A549 (cell line): Measurements from ENCODE around the gene CMTM2. TPM values are rescaled to one million over a fixed set of nuclear protein-coding genes. Genes with fewer than 3 reads are reported as not detected.
A peak's percentile ranks its signal among the peaks of the same experiment; 100 is the strongest.

ENCODE experiments used
- ATAC-seq, 2 experiments: fragments of 200-7000 bp in 1 of 2; fragments of >200 bp in 1 of 2; cut with Nextera tagmentation in 1 of 2; cut with Tn5 transposase in 1 of 2; 3 replicates each; pipeline versions ENCODE4 v1.8.0 to v1.9.1; 2018 to 2020; ENCODE audit warnings: mild to moderate bottlenecking in 1 of 2, moderate library complexity in 1 of 2
- CTCF ChIA-PET: fragments of 300-600 bp; sonication (Branson Sonifier 250); formaldehyde crosslinking; extraction: SDS; loops from one replicate; lab custom pipeline; 2021; ENCODE audit warnings: antibody characterized with exemption, inconsistent platforms; lab: Yijun Ruan, JAX
- POLR2A ChIA-PET: fragments of 350-600 bp; formaldehyde crosslinking; extraction: SDS; loops from one replicate; lab custom pipeline; 2021; ENCODE audit warnings: antibody characterized with exemption, inconsistent platforms; lab: Yijun Ruan, JAX
- DNase-seq, 2 experiments: peaks; one replicate each; pipeline versions ENCODE4 v3.0.0 to v3.0.0-alpha.2; 2011 to 2016; ENCODE audit warnings: low read depth in 1 of 2, low spot score in 1 of 2
- FAIRE-seq: peaks from 2 replicates; lab custom pipeline; 2011; peaks lifted over from hg19 to GRCh38; lab: Jason Lieb, UNC
- H3K27ac ChIP-seq, 2 experiments: fragments of >200 bp; sonication (Bioruptor Twin); formaldehyde crosslinking; 3 replicates each; pipeline ENCODE4 v1.5.1; 2016 to 2017
- H3K4me1 ChIP-seq: fragments of >200 bp; sonication (Bioruptor Twin); formaldehyde crosslinking; 3 replicates; pipeline ENCODE4 v1.6.1; 2016
- H3K4me2 ChIP-seq: fragments of >200 bp; sonication (Bioruptor Twin); formaldehyde crosslinking; 3 replicates; pipeline ENCODE4 v1.6.1; 2016
- H3K4me3 ChIP-seq: fragments of >200 bp; sonication (Bioruptor Twin); formaldehyde crosslinking; 3 replicates; pipeline ENCODE4 v1.5.1; 2016
- H3K9me3 ChIP-seq: fragments of >200 bp; sonication (Bioruptor Twin); formaldehyde crosslinking; 3 replicates; pipeline ENCODE4 v1.6.1; 2016
- BCL3 ChIP-seq: fragments of >200 bp; sonication (Bioruptor Twin); formaldehyde crosslinking; IDR thresholded peaks from 3 replicates; pipeline ENCODE4 v1.6.1; 2016
- BHLHE40 ChIP-seq: IDR thresholded peaks from 2 replicates; pipeline ENCODE4 v1.6.1; 2012; ENCODE audit warnings: low read depth, low read length, inconsistent platforms
- CBX8 ChIP-seq: fragments of 200-600 bp; sonication (generic); IDR thresholded peaks from 2 replicates; pipeline ENCODE4 v1.6.1; 2016
- CEBPB ChIP-seq, 2 experiments: fragments of >200 bp in 1 of 2; sonication (Bioruptor Twin) in 1 of 2; formaldehyde crosslinking in 1 of 2; IDR thresholded peaks; 2 replicates each; pipeline ENCODE4 v1.6.1; 2012 to 2016
- CHD2 ChIP-seq: fragments of 150-350 bp; IDR thresholded peaks from 2 replicates; pipeline ENCODE4 v1.6.1; 2014; ENCODE audit warnings: low read length; ENCODE audit not compliant: partially characterized antibody
- CHD4 ChIP-seq: fragments of 200-600 bp; sonication (generic); IDR thresholded peaks from 2 replicates; pipeline ENCODE4 v1.6.1; 2016; ENCODE audit warnings: antibody characterized with exemption, mild to moderate bottlenecking, borderline replicate concordance
- E2F6 ChIP-seq: IDR thresholded peaks from 2 replicates; pipeline ENCODE4 v1.6.1; 2012; ENCODE audit warnings: low read depth, borderline replicate concordance
- EHMT2 ChIP-seq: fragments of 200-600 bp; sonication (generic); IDR thresholded peaks from 2 replicates; pipeline ENCODE4 v1.6.1; 2016; ENCODE audit warnings: antibody characterized with exemption, low read depth, mild to moderate bottlenecking, moderate library complexity
- FOSB ChIP-seq: fragments of 250-450 bp; sonication (Bioruptor Pico); IDR thresholded peaks from 2 replicates; pipeline ENCODE4 v1.5.0; 2020; ENCODE audit warnings: mild to moderate bottlenecking, moderate library complexity
- GATA3 ChIP-seq: IDR thresholded peaks from 2 replicates; pipeline ENCODE4 v1.6.1; 2012; ENCODE audit warnings: borderline replicate concordance
- HDAC2 ChIP-seq: fragments of 200-600 bp; sonication (generic); IDR thresholded peaks from 2 replicates; pipeline ENCODE4 v1.6.1; 2016
- HES2 ChIP-seq: fragments of >200 bp; sonication (Bioruptor Twin); formaldehyde crosslinking; IDR thresholded peaks from 2 replicates; pipeline ENCODE4 v1.6.1; 2016
- JUN ChIP-seq, 2 experiments: fragments of >200 bp; sonication (Bioruptor Twin); formaldehyde crosslinking; IDR thresholded peaks; 2 replicates in 1 of 2; 3 replicates in 1 of 2; pipeline ENCODE4 v1.6.1; 2016 to 2017
- JUNB ChIP-seq: fragments of >200 bp; sonication (Bioruptor Twin); formaldehyde crosslinking; IDR thresholded peaks from 2 replicates; pipeline ENCODE4 v1.6.1; 2016
- MAFK ChIP-seq: fragments of 450-650 bp; IDR thresholded peaks from 2 replicates; pipeline ENCODE4 v1.6.1; 2014; ENCODE audit not compliant: partially characterized antibody
- NFE2L2 ChIP-seq: fragments of 150-350 bp; conservative IDR thresholded peaks from 2 replicates; pipeline ENCODE4 v1.6.1; 2014; ENCODE audit warnings: low read length
- NR3C1 ChIP-seq: fragments of >200 bp; sonication (Bioruptor Twin); formaldehyde crosslinking; IDR thresholded peaks from 3 replicates; pipeline ENCODE4 v1.6.1; 2017
- POLR2A ChIP-seq: IDR thresholded peaks from 2 replicates; pipeline ENCODE4 v1.6.1; 2012; ENCODE audit warnings: mild to moderate bottlenecking, low read length
- RAD21 ChIP-seq, 2 experiments: fragments of >200 bp in 1 of 2; sonication (Bioruptor Twin) in 1 of 2; formaldehyde crosslinking in 1 of 2; IDR thresholded peaks in 1 of 2; conservative IDR thresholded peaks in 1 of 2; 2 replicates in 1 of 2; 3 replicates in 1 of 2; pipeline ENCODE4 v1.6.1; 2012 to 2018; ENCODE audit warnings: inconsistent platforms in 1 of 2
- RARB ChIP-seq: fragments of 250-450 bp; sonication (Bioruptor Pico); IDR thresholded peaks from 2 replicates; pipeline ENCODE4 v1.8.0; 2021; ENCODE audit warnings: mild to moderate bottlenecking, moderate library complexity
- RCOR1 ChIP-seq: fragments of 150-350 bp; IDR thresholded peaks from 2 replicates; pipeline ENCODE4 v1.6.1; 2014; ENCODE audit warnings: antibody characterized with exemption, low read length, low read depth
- SMC3 ChIP-seq: fragments of >200 bp; sonication (Bioruptor Twin); formaldehyde crosslinking; IDR thresholded peaks from 3 replicates; pipeline ENCODE4 v1.6.1; 2018; ENCODE audit warnings: inconsistent platforms
- SREBF2 ChIP-seq: fragments of 450-650 bp; IDR thresholded peaks from 2 replicates; pipeline ENCODE4 v1.6.1; 2014; ENCODE audit warnings: mild to moderate bottlenecking, moderate library complexity
- TFCP2L1 ChIP-seq: fragments of 250-450 bp; sonication (Bioruptor Pico); IDR thresholded peaks from 2 replicates; pipeline ENCODE4 v1.5.0; 2021; ENCODE audit warnings: mild to moderate bottlenecking
- TP53 ChIP-seq: fragments of 250-450 bp; sonication (Bioruptor Pico); IDR thresholded peaks from 2 replicates; pipeline ENCODE4 v1.5.0; 2021; ENCODE audit warnings: mild to moderate bottlenecking, moderate library complexity
- ZC3H11A ChIP-seq: fragments of 450-650 bp; IDR thresholded peaks from 2 replicates; pipeline ENCODE4 v1.6.1; 2014; ENCODE audit warnings: antibody characterized with exemption, mild to moderate bottlenecking
- ZSCAN20 ChIP-seq: fragments of 250-450 bp; sonication (Bioruptor Pico); IDR thresholded peaks from 2 replicates; pipeline ENCODE4 v1.8.0; 2022; ENCODE audit warnings: mild to moderate bottlenecking, moderate library complexity
- WGBS: methylation state at CpG from one replicate; pipeline ENCODE4 v1.1.6; 2017; ENCODE audit errors: missing lambda C conversion rate; 5-methylcytosine and 5-hydroxymethylcytosine counted together
- polyA plus RNA-seq, 4 experiments: library from polyadenylated mRNA; depleted of rRNA in 3 of 4; stranded (reverse); fragments of >200 nt; fragmentation: RNase III in 1 of 4; extraction: RNeasy Plus Mini Kit Qiagen cat#74134 plus additional on column Dnase treatment in 1 of 4; gene quantifications; 2 replicates in 3 of 4; 3 replicates in 1 of 4; pipeline ENCODE4 v1.2.3, GENCODE V29; 2011 to 2017
- TF ChIP-seq, protein P1 (sequence below): fragments of >200 bp; sonication (Bioruptor Twin); formaldehyde crosslinking; IDR thresholded peaks from 3 replicates; pipeline ENCODE4 v1.5.1; 2016
- TF ChIP-seq, protein P2 (sequence below): fragments of 150-350 bp; IDR thresholded peaks from 2 replicates; pipeline ENCODE4 v1.6.1; 2014; ENCODE audit warnings: low read depth, mild to moderate bottlenecking, low read length
- TF ChIP-seq, protein P3 (sequence below): IDR thresholded peaks from 2 replicates; pipeline ENCODE4 v1.6.1; 2012

The CMTM2 gene
- polyA plus RNA-seq, 2 of the 4 experiments (the other 2 are of a cell fraction) = 0.15 TPM; not detected in 1

- CTCF ChIA-PET = interaction anchor here (0.5 to 1.9 kb wide), 23 partner anchors 13 to 249 kb away, joined by 3 to 11 read pairs (median 3); partner anchors contain the start of gene CMTM2
- ATAC-seq (peak; percentile 66 to 74), DNase-seq (peak; percentile 67 to 70), FAIRE-seq (no peak)
- H3K4me1 ChIP-seq = peaks cover 32% of the 10 kb centered on the region
- no peaks in the 10 kb centered on the region for H3K9me3 ChIP-seq
- H3K4me2 ChIP-seq = peak within 1 kb of the TSS; percentile 80
- WGBS = 1% methylated on average over 20 of the region's 96 CpGs
- TF ChIP-seq, protein P1, sequence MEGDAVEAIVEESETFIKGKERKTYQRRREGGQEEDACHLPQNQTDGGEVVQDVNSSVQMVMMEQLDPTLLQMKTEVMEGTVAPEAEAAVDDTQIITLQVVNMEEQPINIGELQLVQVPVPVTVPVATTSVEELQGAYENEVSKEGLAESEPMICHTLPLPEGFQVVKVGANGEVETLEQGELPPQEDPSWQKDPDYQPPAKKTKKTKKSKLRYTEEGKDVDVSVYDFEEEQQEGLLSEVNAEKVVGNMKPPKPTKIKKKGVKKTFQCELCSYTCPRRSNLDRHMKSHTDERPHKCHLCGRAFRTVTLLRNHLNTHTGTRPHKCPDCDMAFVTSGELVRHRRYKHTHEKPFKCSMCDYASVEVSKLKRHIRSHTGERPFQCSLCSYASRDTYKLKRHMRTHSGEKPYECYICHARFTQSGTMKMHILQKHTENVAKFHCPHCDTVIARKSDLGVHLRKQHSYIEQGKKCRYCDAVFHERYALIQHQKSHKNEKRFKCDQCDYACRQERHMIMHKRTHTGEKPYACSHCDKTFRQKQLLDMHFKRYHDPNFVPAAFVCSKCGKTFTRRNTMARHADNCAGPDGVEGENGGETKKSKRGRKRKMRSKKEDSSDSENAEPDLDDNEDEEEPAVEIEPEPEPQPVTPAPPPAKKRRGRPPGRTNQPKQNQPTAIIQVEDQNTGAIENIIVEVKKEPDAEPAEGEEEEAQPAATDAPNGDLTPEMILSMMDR = peak; percentile 88
- peak; percentile 78 for TF ChIP-seq SMC3
- TF ChIP-seq, protein P2, sequence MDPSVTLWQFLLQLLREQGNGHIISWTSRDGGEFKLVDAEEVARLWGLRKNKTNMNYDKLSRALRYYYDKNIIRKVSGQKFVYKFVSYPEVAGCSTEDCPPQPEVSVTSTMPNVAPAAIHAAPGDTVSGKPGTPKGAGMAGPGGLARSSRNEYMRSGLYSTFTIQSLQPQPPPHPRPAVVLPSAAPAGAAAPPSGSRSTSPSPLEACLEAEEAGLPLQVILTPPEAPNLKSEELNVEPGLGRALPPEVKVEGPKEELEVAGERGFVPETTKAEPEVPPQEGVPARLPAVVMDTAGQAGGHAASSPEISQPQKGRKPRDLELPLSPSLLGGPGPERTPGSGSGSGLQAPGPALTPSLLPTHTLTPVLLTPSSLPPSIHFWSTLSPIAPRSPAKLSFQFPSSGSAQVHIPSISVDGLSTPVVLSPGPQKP = no peak
- no peak for TF ChIP-seq NFE2L2
- TF ChIP-seq HES2 = no peak
- TF ChIP-seq EHMT2 = no peak
- TF ChIP-seq CHD2 = no peak
- peak; percentile 43 to 88; a peak in 4 of 5 replicates for TF ChIP-seq JUN (IDR thresholded peaks at IDR 0.05)
- no peak for TF ChIP-seq MAFK
- TF ChIP-seq CBX8 = no peak
- TF ChIP-seq GATA3 = no peak
- no peak for TF ChIP-seq BHLHE40
- TF ChIP-seq POLR2A = peak; percentile 44
- TF ChIP-seq, protein P3, sequence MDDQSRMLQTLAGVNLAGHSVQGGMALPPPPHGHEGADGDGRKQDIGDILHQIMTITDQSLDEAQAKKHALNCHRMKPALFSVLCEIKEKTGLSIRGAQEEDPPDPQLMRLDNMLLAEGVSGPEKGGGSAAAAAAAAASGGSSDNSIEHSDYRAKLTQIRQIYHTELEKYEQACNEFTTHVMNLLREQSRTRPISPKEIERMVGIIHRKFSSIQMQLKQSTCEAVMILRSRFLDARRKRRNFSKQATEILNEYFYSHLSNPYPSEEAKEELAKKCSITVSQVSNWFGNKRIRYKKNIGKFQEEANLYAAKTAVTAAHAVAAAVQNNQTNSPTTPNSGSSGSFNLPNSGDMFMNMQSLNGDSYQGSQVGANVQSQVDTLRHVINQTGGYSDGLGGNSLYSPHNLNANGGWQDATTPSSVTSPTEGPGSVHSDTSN = no peak
- no peak for TF ChIP-seq TP53
- TF ChIP-seq CHD4 = no peak
- TF ChIP-seq RAD21 (conservative IDR thresholded peaks at IDR 0.05 in 1 of 2, IDR thresholded peaks at IDR 0.05 in 1 of 2) = peak; percentile 46 to 75
- no peak for TF ChIP-seq SREBF2
- TF ChIP-seq ZSCAN20 (CRISPR knock-in tag) = peak; percentile 71; the same call in 1 of the 2 replicates
- peak within 1 kb of the TSS; percentile 99 for H3K27ac ChIP-seq
- POLR2A ChIA-PET = interaction anchor here (0.9 to 2.5 kb wide), 7 partner anchors 35 to 198 kb away, joined by 3 to 13 read pairs (median 6); partner anchors contain the start of gene CKLF
- peak within 1 kb of the TSS; percentile 86 for H3K4me3 ChIP-seq
These were observed 25.3 kb downstream of the CMTM2 start, which contains the start of gene CMTM3 for GRCh38 chr16:66604376-66605176. Gene CMTM3 (plus strand): TSS chr16:66604704. CDS start chr16:66604806, 102 bp downstream.

- H3K9me3 ChIP-seq = no peaks in the 10 kb centered on the region
- ATAC-seq (peak; percentile 31 to 37), FAIRE-seq (no peak), DNase-seq (peak; percentile 23 to 32)
- CTCF ChIA-PET = interaction anchor here (0.5 to 6.0 kb wide), 17 partner anchors 12 to 268 kb away, joined by 3 to 42 read pairs (median 3); partner anchors contain the start of gene CMTM2
- peaks cover 32% of the 10 kb centered on the region for H3K4me1 ChIP-seq
- POLR2A ChIA-PET = interaction anchor here (2.5 kb wide), 1 partner anchor 53 kb away, joined by 13 read pairs; the partner anchor contains the start of gene CKLF
- H3K4me2 ChIP-seq = peak overlapping the region; percentile 80
- H3K4me3 ChIP-seq = peak overlapping the region; percentile 86
- peak overlapping the region; percentile 99 for H3K27ac ChIP-seq
- 7% methylated on average over 7 of the region's 61 CpGs for WGBS
- TF ChIP-seq CHD2 (no peak), ZC3H11A (no peak), CEBPB (IDR thresholded peaks at IDR 0.05) (no peak), TFCP2L1 (CRISPR knock-in tag) (no peak), MAFK (no peak), BCL3 (no peak), HDAC2 (no peak), RARB (no peak), JUNB (no peak), CHD4 (no peak), GATA3 (no peak), E2F6 (no peak), ZSCAN20 (CRISPR knock-in tag) (no peak), NR3C1 (no peak), FOSB (CRISPR knock-in tag) (no peak), RCOR1 (no peak)
These were observed 26.1 kb downstream of the CMTM2 start for GRCh38 chr16:66605177-66605978.
